ENCODE data around the gene KDM3B. TPM values are rescaled to one million over a fixed set of nuclear protein-coding genes. Genes with fewer than 3 reads are reported as not detected.
"Not testable (repeated sequence)": the region's sequence is repeated elsewhere in the genome, so short reads cannot be mapped to it uniquely, and the experiment has no call there.

Gene KDM3B
- 36.3 TPM for total RNA-seq
- long read RNA-seq, full-length matches to known transcripts, result 1 of 15 reads
- long read RNA-seq, partial matches to known transcripts, result 14 of 15 reads
- long read RNA-seq, other reads (novel, unspliced or antisense), result 0 of 15 reads

- DNase-seq (ENCODE audit: missing footprints) (peak; percentile 93), ATAC-seq (peak; percentile 80)
- intact Hi-C loops (cut with DNase I), result loop anchor here (2.0 kb wide), 1 partner anchor 13 kb away; the partner anchor contains the start of gene FAM53C
These were observed at the start of gene KDM3B for GRCh38 chr5:138352071-138352721. TSS of gene KDM3B (plus strand) at chr5:138352685. CDS start at chr5:138352796, 111 bp downstream.

- DNase-seq (ENCODE audit: missing footprints), result no peak
- intact Hi-C loops (cut with DNase I), result no loop called here
- no peak for ATAC-seq
These were observed 49.1 kb upstream of the KDM3B start for GRCh38 chr5:138303372-138303771.

GRCh38 chr5:138305797-138306196 lies 46.7 kb upstream of the KDM3B start:
- intact Hi-C loops (cut with DNase I), result no loop called here
- DNase-seq (ENCODE audit: missing footprints) (no peak), ATAC-seq (peak; percentile 86)

GRCh38 chr5:138315751-138316278 lies 36.7 kb upstream of the KDM3B start:
- ATAC-seq, result no peak
- intact Hi-C loops (cut with DNase I), result no loop called here
- no peak for DNase-seq (ENCODE audit: missing footprints)

- no peak for ATAC-seq
- DNase-seq (ENCODE audit: missing footprints), result no peak
- intact Hi-C loops (cut with DNase I), result no loop called here
These were observed 36.1 kb upstream of the KDM3B start for GRCh38 chr5:138316355-138316754.

GRCh38 chr5:138318211-138318610 lies 34.3 kb upstream of the KDM3B start:
- ATAC-seq; intact Hi-C loops (cut with DNase I); DNase-seq (ENCODE audit: missing footprints): not testable (repeated sequence)

- intact Hi-C loops (cut with DNase I), result no loop called here
- ATAC-seq (no peak), DNase-seq (ENCODE audit: missing footprints) (no peak)
These were observed 21.6 kb upstream of the KDM3B start for GRCh38 chr5:138330813-138331448.

- DNase-seq (ENCODE audit: missing footprints) (peak; percentile 99), ATAC-seq (peak; percentile 100)
- intact Hi-C loops (cut with DNase I), result no loop called here
These were observed 20.8 kb upstream of the KDM3B start, which contains the start of gene CDC25C for GRCh38 chr5:138331449-138332368. TSS of gene CDC25C (minus strand) at chr5:138331804. CDS start at chr5:138331180, 624 bp downstream.

GRCh38 chr5:138334867-138335447 lies 17.5 kb upstream of the KDM3B start:
- ATAC-seq (no peak), DNase-seq (ENCODE audit: missing footprints) (no peak)
- intact Hi-C loops (cut with DNase I), result no loop called here

GRCh38 chr5:138336952-138337684 lies 15.4 kb upstream of the KDM3B start:
- peak; percentile 60 for ATAC-seq
- intact Hi-C loops (cut with DNase I), result no loop called here
- DNase-seq (ENCODE audit: missing footprints), result peak; percentile 90

GRCh38 chr5:138337685-138338410 lies 14.6 kb upstream of the KDM3B start, which contains the start of gene FAM53C:
TSS of gene FAM53C (plus strand) at chr5:138338266. CDS start at chr5:138341336, 3,070 bp downstream.
- ATAC-seq, result peak; percentile 95
- intact Hi-C loops (cut with DNase I), result loop anchor here (2.0 kb wide), 1 partner anchor 15 kb away; the partner anchor contains the start of gene KDM3B
- DNase-seq (ENCODE audit: missing footprints), result peak; percentile 96

GRCh38 chr5:138338411-138339090 lies 13.9 kb upstream of the KDM3B start:
- intact Hi-C loops (cut with DNase I), result loop anchor here (2.0 kb wide), 1 partner anchor 14 kb away; the partner anchor contains the start of gene KDM3B
- DNase-seq (ENCODE audit: missing footprints) (no peak), ATAC-seq (peak; percentile 9)

GRCh38 chr5:138339091-138339456 lies 13.4 kb upstream of the KDM3B start:
- DNase-seq (ENCODE audit: missing footprints) (no peak), ATAC-seq (no peak)
- intact Hi-C loops (cut with DNase I), result loop anchor here (2.0 kb wide), 1 partner anchor 14 kb away; the partner anchor contains the start of gene KDM3B

- ATAC-seq (no peak), DNase-seq (ENCODE audit: missing footprints) (no peak)
- intact Hi-C loops (cut with DNase I), result loop anchor here (2.0 kb wide), 1 partner anchor 13 kb away; the partner anchor contains the start of gene KDM3B
These were observed 13.0 kb upstream of the KDM3B start for GRCh38 chr5:138339464-138339863.

GRCh38 chr5:138340008-138340407 lies 12.5 kb upstream of the KDM3B start:
- DNase-seq (ENCODE audit: missing footprints) (no peak), ATAC-seq (no peak)
- intact Hi-C loops (cut with DNase I), result no loop called here

- no peak for DNase-seq (ENCODE audit: missing footprints)
- intact Hi-C loops (cut with DNase I), result no loop called here
- no peak for ATAC-seq
These were observed 7.4 kb upstream of the KDM3B start for GRCh38 chr5:138344887-138345622.

Measured in Right ventricle myocardium inferior (tissue), 1 donor.